IPS-18c (cell line): ENCODE results near the gene SYNE2.

Experiments
- H3K4me3 ChIP-seq: 2 replicates; pipeline ENCODE4 v1.7.0; 2013; ENCODE audit warnings: low read depth, mild to moderate bottlenecking, low read length, moderate library complexity; ENCODE audit not compliant: insufficient read depth
- H3K9me3 ChIP-seq: one replicate; pipeline ENCODE4 v1.6.1; 2013; ENCODE audit warnings: mild to moderate bottlenecking, low read length, moderate library complexity; ENCODE audit not compliant: control insufficient read depth, insufficient read depth

SYNE2 gene

DNA sequence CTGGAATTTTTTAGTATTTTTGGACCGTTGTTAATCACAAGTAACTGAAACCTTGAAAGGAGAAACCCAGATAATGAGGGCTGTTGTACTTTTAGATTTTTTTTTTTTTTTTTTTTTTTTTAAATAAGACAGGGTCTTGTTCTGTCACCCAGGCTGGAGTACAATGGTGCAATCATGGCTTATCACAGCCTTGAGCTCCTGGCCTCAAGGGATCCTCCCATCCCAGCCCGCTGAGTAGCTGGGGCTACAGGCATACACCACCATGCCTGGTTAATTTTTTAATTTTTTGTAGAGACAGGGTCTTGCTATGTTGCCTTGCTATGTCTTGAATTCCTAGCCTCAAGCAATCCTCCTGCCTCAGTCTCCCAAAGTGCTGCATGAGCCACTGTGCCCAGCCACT is 211.6 kb downstream of the SYNE2 start:
- Histone ChIP-seq H3K9me3 (no peaks in the 10 kb centered on the region), H3K4me3 (no peak overlapping the region)

DNA sequence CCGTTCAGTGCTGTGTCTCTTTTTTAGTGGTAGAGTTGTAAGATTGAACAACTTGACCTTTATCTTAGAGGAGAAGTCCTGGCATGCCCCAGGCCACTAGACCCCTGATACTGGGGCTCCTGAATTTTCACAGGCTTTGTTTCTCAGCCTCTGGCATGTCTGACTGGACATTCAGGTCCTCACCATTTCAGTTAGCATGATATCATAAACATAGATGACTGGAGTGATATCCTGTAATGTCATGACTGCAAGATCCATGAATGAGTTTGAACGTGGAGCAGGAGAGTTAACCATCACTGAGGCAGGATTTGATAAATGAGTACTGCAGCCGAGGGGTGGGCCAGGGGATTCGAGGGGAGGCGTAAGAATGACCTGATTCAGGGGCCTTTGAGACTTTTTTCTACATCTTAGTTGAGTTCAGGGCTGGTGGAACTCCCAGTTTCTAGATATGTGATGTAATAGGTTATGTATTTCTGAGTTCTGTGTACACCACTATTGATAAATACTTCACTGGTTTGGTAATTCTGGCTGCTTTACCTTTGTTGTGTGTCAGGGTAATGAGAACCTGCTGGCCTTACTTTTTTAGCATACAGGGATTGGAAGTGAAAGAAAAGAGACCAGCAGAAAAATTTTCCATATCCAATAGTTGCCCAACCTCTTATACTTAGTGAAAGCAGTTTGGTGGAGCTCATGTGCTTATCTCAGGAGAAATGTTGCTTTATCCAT is 217.0 kb downstream of the SYNE2 start:
- no peak overlapping the region for H3K4me3 ChIP-seq
- no peaks in the 10 kb centered on the region for H3K9me3 ChIP-seq

DNA sequence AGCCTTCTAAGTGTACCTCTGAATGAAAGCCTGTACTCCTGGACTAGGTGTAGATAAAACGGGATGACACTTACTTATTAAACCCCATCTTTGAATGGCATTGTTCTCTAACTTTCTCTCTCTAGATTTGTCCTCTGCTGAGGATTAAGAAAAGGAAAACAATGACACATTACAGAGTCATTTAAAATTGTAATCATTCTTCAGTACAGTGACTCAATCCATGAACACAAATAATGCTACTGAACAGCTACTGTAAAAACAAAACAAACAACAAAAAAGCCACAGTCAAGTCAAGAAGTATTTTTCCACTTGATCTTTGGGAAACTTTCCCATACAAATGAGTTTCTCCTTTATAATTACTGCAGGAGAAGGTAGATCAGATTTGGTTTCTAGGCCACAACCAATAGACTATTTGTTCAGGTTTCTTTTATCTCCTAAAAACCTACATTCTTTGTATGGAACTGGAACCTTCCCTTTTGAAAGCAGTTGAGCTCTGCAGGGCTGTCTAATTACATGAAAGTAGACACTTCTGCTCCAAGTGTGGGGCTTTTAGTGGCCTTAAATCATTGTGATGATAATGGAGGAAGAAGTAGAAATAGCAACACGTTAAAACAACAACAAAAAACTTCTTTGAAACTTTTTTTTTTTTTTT is 222.3 kb downstream of the SYNE2 start:
- H3K9me3 ChIP-seq = no peaks in the 10 kb centered on the region

GRCh38 chr14:64075613-64076005 is 222.8 kb downstream of the SYNE2 start:
- H3K9me3 ChIP-seq = no peaks in the 10 kb centered on the region
- no peak overlapping the region for H3K4me3 ChIP-seq

More for the DNA sequence above, 222.3 kb downstream of the SYNE2 start:
- no peak overlapping the region for H3K4me3 ChIP-seq

- H3K4me3 ChIP-seq = no peak overlapping the region
- H3K9me3 ChIP-seq = no peaks in the 10 kb centered on the region
Measured at GRCh38 chr14:64080452-64080851, 227.6 kb downstream of the SYNE2 start.

DNA sequence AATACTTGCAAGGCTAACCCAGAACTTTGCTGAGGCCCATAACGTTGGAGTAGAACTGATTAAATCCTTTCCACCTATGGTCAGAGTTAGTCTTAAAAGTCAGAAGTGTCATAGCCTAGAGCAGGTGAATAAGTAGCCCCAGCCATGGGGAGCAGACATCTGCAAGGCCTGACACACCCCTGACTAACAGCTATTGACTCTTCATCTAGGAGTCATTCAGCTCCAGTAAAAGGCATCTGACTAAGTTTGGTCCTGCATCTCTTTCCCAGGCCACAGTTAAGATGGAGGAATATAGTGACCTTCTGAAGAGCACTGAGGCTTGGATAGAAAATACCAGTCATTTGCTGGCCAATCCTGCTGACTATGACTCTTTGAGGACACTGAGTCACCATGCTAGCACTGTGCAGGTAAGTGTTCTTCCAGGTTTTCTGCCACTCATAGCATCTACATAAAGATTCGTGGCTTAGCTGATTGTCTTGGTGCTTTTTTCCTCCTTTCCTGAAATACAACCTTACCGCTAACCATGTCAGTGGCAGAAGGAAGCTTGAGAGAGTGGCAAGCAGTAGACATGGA is 228.5 kb downstream of the SYNE2 start:
- no peak overlapping the region for H3K4me3 ChIP-seq
- H3K9me3 ChIP-seq = no peaks in the 10 kb centered on the region

DNA sequence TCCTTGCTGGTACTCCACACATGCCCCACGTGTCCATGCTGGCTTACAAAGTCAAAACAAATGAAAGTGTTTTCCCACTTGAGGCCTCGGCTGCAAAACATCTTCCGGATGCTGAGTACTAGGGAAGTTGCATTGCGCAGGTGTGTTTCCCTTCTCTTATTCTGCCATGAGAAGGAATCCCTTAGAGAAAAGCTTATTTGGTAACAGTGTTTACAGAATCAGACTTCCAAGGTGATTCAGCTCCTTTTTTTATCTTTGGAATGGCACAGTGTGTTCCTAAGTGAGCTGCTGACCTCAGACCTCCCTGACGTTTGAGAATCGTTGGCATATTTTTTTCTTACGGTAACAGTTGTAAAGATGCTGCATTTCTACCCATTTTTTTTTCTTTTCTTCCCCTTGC is 230.0 kb downstream of the SYNE2 start:
- H3K4me3 ChIP-seq = no peak overlapping the region

GRCh38 chr14:64088647-64088964 is 235.8 kb downstream of the SYNE2 start:
- Histone ChIP-seq H3K9me3 (no peaks in the 10 kb centered on the region), H3K4me3 (no peak overlapping the region)

More for the DNA sequence above, 230.0 kb downstream of the SYNE2 start:
- H3K9me3 ChIP-seq = no peaks in the 10 kb centered on the region

DNA sequence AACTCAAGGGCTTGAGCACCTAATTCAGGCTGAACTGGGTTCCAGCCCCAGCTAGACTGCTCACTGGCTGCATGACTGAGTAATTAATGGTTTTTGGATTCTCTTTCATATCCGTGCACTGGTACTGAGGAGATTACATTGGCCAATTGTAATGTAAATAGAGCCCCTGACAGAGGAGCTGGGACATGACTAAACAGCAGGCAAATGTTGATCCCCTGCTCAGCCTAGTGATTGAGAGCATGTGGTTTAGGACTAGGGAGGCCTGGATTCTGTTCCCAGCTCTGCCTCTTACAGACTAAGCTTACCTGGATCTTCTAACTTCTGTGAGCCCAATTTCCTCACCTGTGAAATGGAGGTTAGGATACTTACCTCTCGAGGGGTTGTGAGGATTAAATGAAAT is 237.1 kb downstream of the SYNE2 start:
- Histone ChIP-seq H3K9me3 (no peaks in the 10 kb centered on the region), H3K4me3 (no peak overlapping the region; the same call in 1 of the 2 replicates)

DNA sequence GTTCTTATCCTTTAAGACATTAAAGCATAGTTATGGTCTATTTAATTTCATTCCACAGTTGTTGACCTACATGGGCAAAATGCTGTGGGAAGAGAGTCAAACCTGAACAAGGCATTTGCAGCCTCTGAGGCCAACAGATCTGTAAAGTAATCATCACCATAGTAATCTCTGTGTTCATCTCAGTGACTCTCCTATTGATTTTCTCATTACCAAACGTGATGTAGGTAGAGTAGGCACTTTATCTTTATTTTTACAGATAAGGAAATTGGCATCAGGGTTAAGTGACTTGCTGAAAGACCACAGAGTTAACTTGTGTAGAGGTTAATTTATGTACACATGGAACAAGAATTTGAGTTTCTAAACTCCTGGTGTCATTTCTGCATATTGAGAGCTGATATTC is 238.4 kb downstream of the SYNE2 start:
- no peaks in the 10 kb centered on the region for H3K9me3 ChIP-seq
- no peak overlapping the region for H3K4me3 ChIP-seq

DNA sequence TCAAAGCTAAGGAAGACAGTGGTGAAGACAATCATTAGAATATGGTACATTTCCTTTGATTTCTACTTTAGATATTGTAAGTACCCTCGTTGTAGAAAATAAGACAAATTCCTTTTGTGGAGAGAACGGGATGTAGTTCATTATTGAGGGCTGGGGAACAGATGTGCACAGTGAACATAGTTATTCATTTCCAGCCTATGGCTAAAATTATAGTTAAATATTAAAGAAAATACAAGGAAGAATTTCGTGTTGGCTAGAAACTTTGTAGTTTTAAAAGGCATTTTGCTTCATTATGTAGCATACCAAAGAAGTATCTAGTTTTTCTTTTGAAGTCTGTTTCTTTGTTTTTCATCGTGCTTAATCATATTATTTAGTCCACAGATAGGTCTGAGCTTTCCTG is 239.5 kb downstream of the SYNE2 start:
- H3K4me3 ChIP-seq = no peak overlapping the region
- no peaks in the 10 kb centered on the region for H3K9me3 ChIP-seq

DNA sequence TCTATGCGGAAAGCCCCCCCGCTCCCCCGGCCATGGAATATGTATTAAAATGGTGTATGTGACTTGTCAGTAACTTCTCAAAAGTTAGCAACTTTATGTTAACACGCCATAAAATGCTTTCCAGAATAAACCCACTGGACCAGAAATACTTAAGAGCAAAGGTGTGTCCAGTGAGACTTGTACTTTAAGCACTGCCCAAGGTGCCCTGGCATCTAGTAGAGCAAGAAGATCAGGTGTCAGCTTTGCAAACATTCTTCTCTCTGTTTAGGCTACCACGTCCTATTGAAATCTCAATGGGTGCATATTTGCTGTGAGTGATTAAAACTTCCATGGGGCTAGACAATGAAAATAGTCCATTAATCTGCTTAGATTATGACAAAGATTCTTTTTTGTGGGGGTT is 240.1 kb downstream of the SYNE2 start:
- no peaks in the 10 kb centered on the region for H3K9me3 ChIP-seq
- H3K4me3 ChIP-seq = no peak overlapping the region

DNA sequence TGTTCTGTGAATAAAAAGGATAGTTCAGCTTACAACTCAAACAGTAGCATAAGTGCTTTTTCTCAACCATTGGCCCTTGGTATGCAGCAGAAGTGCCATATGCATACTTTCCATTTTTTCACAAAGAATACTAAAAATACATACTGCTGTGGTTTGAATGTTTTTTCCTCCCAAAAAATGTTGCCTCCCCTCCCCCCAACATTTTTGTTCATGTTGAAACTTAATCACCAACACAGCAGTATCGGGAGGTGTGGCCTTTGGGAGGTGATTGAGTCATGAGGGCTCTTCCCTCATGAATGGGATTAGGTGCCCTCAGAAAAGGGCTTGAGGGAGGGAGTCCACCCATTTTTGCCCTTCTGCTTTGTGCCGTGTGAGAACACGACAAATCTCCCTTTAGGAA is 242.8 kb downstream of the SYNE2 start:
- no peaks in the 10 kb centered on the region for H3K9me3 ChIP-seq
- no peak overlapping the region for H3K4me3 ChIP-seq

DNA sequence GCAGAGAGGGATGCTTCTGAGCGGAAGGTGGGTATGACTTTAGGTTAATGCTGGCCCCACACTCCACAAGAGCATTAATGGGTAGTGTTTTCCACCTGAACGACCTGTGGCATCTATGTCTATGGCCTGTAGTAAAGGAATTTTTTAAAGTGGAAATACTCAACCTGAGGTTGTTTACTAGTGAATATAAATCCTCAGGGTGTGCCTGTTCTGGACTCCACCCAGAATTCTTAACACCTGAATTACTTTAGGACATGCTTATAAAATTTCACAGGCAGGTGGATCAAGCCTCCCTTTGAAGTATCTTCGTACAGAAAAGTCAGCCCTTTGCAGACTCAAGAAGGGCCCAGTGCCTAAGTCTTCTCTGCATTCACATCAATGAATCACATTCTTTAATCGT is 245.3 kb downstream of the SYNE2 start:
- H3K4me3 ChIP-seq = no peak overlapping the region

GRCh38 chr14:64107438-64107837 is 254.6 kb downstream of the SYNE2 start:
- Histone ChIP-seq H3K9me3 (peaks cover 2% of the 10 kb centered on the region), H3K4me3 (no peak overlapping the region)

More for the DNA sequence above, 245.3 kb downstream of the SYNE2 start:
- H3K9me3 ChIP-seq = no peaks in the 10 kb centered on the region

DNA sequence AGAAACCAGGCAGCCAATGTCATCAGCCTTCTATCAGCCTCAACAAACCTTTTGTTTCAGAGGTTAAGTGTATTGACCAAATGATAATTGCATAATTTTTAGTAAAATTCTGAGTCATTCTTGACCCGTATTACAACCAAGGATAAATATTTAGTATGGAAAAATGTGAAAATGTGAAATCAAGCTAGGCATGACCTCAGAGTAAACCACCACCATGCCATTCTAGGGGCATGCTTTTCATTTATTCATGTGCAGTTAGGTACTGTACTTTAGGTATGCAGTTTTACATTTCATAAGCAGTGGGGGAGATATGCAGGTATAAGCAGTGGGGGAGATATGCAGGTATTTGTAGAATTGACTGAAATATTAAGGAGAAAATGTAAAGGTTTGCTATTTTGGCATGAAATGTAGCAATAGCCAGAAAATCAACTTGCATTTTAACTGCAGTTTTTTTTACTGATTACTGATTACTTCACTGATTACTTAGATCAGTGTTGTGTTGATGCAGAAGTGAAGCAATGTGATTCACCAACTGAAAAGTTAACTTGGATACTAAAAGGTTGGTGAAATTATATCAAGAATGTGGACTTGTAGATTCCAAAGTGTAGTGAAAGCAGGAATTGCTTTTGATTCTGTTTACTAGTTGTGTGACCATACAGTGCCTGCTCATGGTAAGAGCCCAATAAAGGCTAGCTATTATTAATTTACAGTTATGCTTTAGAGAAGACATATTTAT is 257.2 kb downstream of the SYNE2 start:
- Histone ChIP-seq H3K9me3 (peaks cover 2% of the 10 kb centered on the region), H3K4me3 (no peak overlapping the region)

GRCh38 chr14:64110802-64111201 is 258.0 kb downstream of the SYNE2 start:
- H3K4me3 ChIP-seq = no peak overlapping the region
- H3K9me3 ChIP-seq = no peaks in the 10 kb centered on the region
